H1 (cell line): Measurements from ENCODE around the gene CCDC73.

ENCODE experiments used
- EZH2 ChIP-seq: fragments of 200-600 bp; sonication (generic); IDR thresholded peaks from 2 replicates; pipeline ENCODE4 v1.7.1; 2012; ENCODE audit warnings: low read depth, mild to moderate bottlenecking, moderate library complexity, low read length, inconsistent platforms; ENCODE audit not compliant: severe bottlenecking
- JUN ChIP-seq: IDR thresholded peaks from 2 replicates; pipeline ENCODE4 v1.6.1; 2011; ENCODE audit warnings: low read depth, mild to moderate bottlenecking, improper control_type of control experiment, low read length
- POU5F1 ChIP-seq: IDR thresholded peaks from 2 replicates; pipeline ENCODE4 v1.6.1; 2011; ENCODE audit warnings: low read depth, mild to moderate bottlenecking, low read length, moderate library complexity
- RAD21 ChIP-seq, 2 experiments: IDR thresholded peaks in 1 of 2; conservative IDR thresholded peaks in 1 of 2; 2 replicates each; pipeline ENCODE4 v1.6.1; 2011; ENCODE audit warnings: low read depth in 2 of 2, low read length in 2 of 2, improper control_type of control experiment in 1 of 2, inconsistent platforms in 1 of 2, mild to moderate bottlenecking in 1 of 2, moderate library complexity in 1 of 2
- RNF2 ChIP-seq: fragments of 200-900, 300-1000 bp; sonication (generic); IDR thresholded peaks from 2 replicates; pipeline ENCODE4 v1.7.1; 2016; ENCODE audit warnings: borderline replicate concordance, low read depth, mild to moderate bottlenecking, antibody characterized with exemption, low read length; ENCODE audit not compliant: poor library complexity, severe bottlenecking; ENCODE audit errors: missing control alignments
- TAF1 ChIP-seq: IDR thresholded peaks from 2 replicates; pipeline ENCODE4 v1.6.1; 2011; ENCODE audit warnings: mild to moderate bottlenecking, low read depth, low read length
- YY1 ChIP-seq: IDR thresholded peaks from 2 replicates; pipeline ENCODE4 v1.6.1; 2011; ENCODE audit warnings: low read depth, mild to moderate bottlenecking, low read length
- TF ChIP-seq, protein P1 (sequence below), 3 experiments: IDR thresholded peaks; 1 replicate in 2 of 3; 2 replicates in 1 of 3; pipeline versions ENCODE4 v1.5.1 to v1.6.1; 2011; ENCODE audit warnings: low read length in 3 of 3, mild to moderate bottlenecking in 3 of 3, inconsistent platforms in 2 of 3, low read depth in 1 of 3, moderate library complexity in 1 of 3; ENCODE audit not compliant: insufficient read depth in 1 of 3; ENCODE audit errors: control extremely low read depth in 1 of 3

DNA sequence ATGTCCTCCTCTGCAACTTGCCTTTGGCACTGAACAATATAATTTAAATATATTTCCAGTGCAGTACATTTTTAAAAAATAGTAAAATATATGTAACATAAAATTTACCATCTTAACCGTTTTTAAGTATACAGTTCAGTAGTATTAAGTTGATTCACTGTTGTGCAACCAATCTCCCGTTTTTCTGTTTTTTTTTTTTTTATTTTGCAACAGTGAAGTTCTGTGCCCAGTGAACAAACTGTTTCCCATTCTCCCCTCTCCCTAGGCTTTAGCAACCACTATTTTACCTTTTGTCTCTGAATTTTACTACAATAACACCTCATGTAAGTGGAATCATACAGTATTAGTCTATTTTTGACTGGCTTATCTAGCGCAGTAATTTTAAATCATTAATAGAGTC lies 49.1 kb upstream of the CCDC73 start:
- TF ChIP-seq, protein P1, sequence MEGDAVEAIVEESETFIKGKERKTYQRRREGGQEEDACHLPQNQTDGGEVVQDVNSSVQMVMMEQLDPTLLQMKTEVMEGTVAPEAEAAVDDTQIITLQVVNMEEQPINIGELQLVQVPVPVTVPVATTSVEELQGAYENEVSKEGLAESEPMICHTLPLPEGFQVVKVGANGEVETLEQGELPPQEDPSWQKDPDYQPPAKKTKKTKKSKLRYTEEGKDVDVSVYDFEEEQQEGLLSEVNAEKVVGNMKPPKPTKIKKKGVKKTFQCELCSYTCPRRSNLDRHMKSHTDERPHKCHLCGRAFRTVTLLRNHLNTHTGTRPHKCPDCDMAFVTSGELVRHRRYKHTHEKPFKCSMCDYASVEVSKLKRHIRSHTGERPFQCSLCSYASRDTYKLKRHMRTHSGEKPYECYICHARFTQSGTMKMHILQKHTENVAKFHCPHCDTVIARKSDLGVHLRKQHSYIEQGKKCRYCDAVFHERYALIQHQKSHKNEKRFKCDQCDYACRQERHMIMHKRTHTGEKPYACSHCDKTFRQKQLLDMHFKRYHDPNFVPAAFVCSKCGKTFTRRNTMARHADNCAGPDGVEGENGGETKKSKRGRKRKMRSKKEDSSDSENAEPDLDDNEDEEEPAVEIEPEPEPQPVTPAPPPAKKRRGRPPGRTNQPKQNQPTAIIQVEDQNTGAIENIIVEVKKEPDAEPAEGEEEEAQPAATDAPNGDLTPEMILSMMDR (IDR thresholded peaks at IDR 0.05; ENCODE audit: control extremely low read depth in 1 of 3, insufficient read depth in 1 of 3, low read depth in 1 of 3, low read length in 3 of 3): no peak
- TF ChIP-seq TAF1: no peak
- no peak for TF ChIP-seq EZH2
- no peak for TF ChIP-seq JUN
- TF ChIP-seq YY1: no peak
- TF ChIP-seq RAD21 (IDR thresholded peaks at IDR 0.05 in 1 of 2, conservative IDR thresholded peaks at IDR 0.05 in 1 of 2; ENCODE audit: low read depth in 2 of 2, low read length in 2 of 2): no peak
- no peak for TF ChIP-seq POU5F1
- TF ChIP-seq RNF2: no peak
